Heart left ventricle (tissue), 13 donors: Measurements from ENCODE around the gene CADPS2.

Experiments
- POLR2A ChIP-seq, 2 donors: fragments of 450-650 bp; IDR thresholded peaks; one replicate each; pipeline ENCODE4 v1.6.1; 2017; ENCODE audit warnings: antibody characterized with exemption in 2 of 2, mild to moderate bottlenecking in 2 of 2, moderate library complexity in 2 of 2
- TF ChIP-seq, protein P1 (sequence below), 12 donors: fragments of 200-600 bp; sonication (generic) in 4 of 12; IDR thresholded peaks; one replicate each; pipeline versions ENCODE4 v1.5.0 to v1.8.0; 2018 to 2022; ENCODE audit warnings: antibody characterized with exemption in 12 of 12, mild to moderate bottlenecking in 5 of 12
- donor health status: ischemic (EF 13 %, LVEDD 7.1; RV severe dilation, severe dysfunction).
- donor health status: DM: no; HTN: yes; CAD: no.
- donor health status: DM: no; HTN: no; CAD: no.
- donor health status: ischemic (EF 25% LVEDD 6.9; RV normal size, moderate dysfunction).
- donor health status: ischemic (EF 25% LVEDD 5.7; RV mildly dilated, moderate dysfunction).
- donor health status: ischemic (EF 35%, LVEDD 5.7; RV mildly dilated, moderate dysfunction).
- donor health status: nonischemic (EF 11% LVEDD 7.7; RV severe dilation, severe dysfunction).
- donor health status: DM: yes; HTN: yes; CAD: no.
- donor health status: PGD.
- donor health status: ischemic (EF 29% LVEDD 5.4; RV normal size, mild dysfunction).
- donor health status: nonischemic (EF 23%, LVEDD 6.1; RV moderate dilation, normal function).

DNA sequence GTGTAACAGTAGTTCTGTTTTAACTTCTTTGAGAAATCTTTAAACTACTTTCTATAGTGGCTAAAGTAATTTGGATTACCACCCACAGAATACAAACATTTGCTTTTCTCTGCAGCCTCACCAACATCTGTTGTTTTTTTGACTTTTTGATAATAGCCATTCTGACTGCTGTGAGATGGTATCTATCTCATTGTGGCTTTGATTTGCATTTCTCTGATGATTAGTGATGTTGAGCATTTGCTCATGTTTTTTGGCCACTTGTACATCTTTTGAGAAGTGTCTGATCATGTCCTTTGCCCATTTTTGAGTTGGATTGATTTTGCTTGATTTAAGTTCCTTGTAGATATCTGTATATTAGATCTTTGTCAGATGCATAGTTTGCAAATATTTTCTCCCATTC, 254.0 kb downstream of the CADPS2 start:
- TF ChIP-seq, protein P1, sequence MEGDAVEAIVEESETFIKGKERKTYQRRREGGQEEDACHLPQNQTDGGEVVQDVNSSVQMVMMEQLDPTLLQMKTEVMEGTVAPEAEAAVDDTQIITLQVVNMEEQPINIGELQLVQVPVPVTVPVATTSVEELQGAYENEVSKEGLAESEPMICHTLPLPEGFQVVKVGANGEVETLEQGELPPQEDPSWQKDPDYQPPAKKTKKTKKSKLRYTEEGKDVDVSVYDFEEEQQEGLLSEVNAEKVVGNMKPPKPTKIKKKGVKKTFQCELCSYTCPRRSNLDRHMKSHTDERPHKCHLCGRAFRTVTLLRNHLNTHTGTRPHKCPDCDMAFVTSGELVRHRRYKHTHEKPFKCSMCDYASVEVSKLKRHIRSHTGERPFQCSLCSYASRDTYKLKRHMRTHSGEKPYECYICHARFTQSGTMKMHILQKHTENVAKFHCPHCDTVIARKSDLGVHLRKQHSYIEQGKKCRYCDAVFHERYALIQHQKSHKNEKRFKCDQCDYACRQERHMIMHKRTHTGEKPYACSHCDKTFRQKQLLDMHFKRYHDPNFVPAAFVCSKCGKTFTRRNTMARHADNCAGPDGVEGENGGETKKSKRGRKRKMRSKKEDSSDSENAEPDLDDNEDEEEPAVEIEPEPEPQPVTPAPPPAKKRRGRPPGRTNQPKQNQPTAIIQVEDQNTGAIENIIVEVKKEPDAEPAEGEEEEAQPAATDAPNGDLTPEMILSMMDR (IDR thresholded peaks at IDR 0.05) = no peak
- TF ChIP-seq POLR2A (IDR thresholded peaks at IDR 0.05) = no peak
